C4-2B (cell line): Measurements from ENCODE around the gene NAV1.

ENCODE experiments used
- CTCF ChIP-seq: fragments of 450-650 bp; conservative IDR thresholded peaks from 2 replicates; pipeline ENCODE4 v1.5.1; 2017; ENCODE audit warnings: mild to moderate bottlenecking
- ZFX ChIP-seq: fragments of 450-650 bp; IDR thresholded peaks from 2 replicates; pipeline ENCODE4 v1.6.1; 2017

DNA sequence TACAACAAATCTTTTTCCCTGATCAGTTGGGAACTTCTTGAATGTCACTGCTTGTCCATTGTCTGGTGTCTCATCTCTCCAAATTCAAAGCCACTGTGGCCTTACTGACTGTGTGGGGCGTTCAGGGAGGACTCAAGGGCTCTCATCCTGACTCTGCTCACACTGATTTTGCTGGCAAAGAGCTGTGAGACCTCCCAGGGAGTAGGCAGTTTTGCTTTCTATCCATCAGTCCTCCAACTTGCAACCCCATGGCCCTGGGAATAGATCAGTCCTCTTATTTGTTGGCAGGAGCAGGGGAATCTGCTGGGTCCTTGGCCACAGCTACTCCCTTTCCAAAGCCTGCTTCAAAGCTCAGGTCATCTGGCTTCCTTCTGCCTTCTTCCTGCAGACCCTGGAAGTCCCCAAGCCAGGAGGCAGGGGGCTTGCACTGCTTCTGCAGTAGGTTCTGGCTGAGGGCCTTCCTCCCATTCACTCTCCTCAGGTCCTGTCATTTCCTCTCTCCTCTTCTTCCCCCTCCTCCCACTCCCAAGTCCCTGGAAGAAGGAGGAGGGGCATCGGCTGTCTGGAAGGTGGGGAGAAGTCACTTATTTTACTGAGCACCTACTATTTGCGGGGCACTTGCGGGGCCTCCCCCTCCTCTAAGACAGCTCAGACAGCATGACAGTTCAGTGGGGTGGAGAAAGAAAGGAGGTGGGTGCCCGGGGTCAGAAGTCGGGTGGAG is 876 bp upstream of the NAV1 start:
- TF ChIP-seq CTCF (no peak), ZFX (no peak)
